Thoracic aorta (tissue), 2 donors: ENCODE results near the gene NFYC. TPM values are rescaled to one million over a fixed set of nuclear protein-coding genes. Genes with fewer than 3 reads are reported as not detected.

Experiments used
- ATAC-seq: fragments of 150-250 bp; one replicate; pipeline ENCODE4 v1.8.0; 2017; ENCODE audit warnings: low read depth; ENCODE audit not compliant: insufficient number of reproducible peaks, low FRiP score
- DNase-seq: peaks from one replicate; pipeline ENCODE4 v3.0.0-alpha.2; 2020; ENCODE audit warnings: low spot score
- H3K27ac ChIP-seq, 2 donors: fragments of 200-600 bp; sonication (generic); 1 replicate in 1 of 2; 2 replicates in 1 of 2; pipeline ENCODE4 v1.5.1; 2016; ENCODE audit warnings: mild to moderate bottlenecking in 2 of 2, moderate library complexity in 2 of 2
- H3K27me3 ChIP-seq: fragments of 200-600 bp; sonication (generic); replicated peaks from 2 replicates; pipeline ENCODE4 v1.6.0; 2016; ENCODE audit warnings: mild to moderate bottlenecking; ENCODE audit not compliant: insufficient read depth
- H3K36me3 ChIP-seq: fragments of 200-600 bp; sonication (generic); one replicate; pipeline ENCODE4 v1.5.1; 2016
- H3K4me1 ChIP-seq, 2 donors: fragments of 200-600 bp; sonication (generic); 1 replicate in 1 of 2; 2 replicates in 1 of 2; pipeline versions ENCODE4 v1.5.1 to v1.6.0; 2016; ENCODE audit warnings: low read depth in 2 of 2, mild to moderate bottlenecking in 1 of 2; ENCODE audit not compliant: control insufficient read depth in 1 of 2
- H3K4me3 ChIP-seq: fragments of 200-600 bp; sonication (generic); 2 replicates; pipeline ENCODE4 v1.5.1; 2016; ENCODE audit warnings: mild to moderate bottlenecking
- H3K9me3 ChIP-seq: fragments of 200-600 bp; sonication (generic); 2 replicates; pipeline ENCODE4 v1.5.1; 2016
- total RNA-seq, 2 donors: library from RNA; depleted of rRNA; stranded (reverse); fragments of >200 nt; gene quantifications; one replicate each; pipeline versions ENCODE4 v1.1.0 to v1.2.3, GENCODE V29; 2016
- TF ChIP-seq, protein P1 (sequence below): fragments of 200-600 bp; sonication (generic); IDR thresholded peaks from one replicate; pipeline ENCODE4 v1.5.1; 2019; ENCODE audit warnings: antibody characterized with exemption

Gene NFYC
- 10 to 100 TPM; 38.9 to 40.6 TPM for total RNA-seq

DNA sequence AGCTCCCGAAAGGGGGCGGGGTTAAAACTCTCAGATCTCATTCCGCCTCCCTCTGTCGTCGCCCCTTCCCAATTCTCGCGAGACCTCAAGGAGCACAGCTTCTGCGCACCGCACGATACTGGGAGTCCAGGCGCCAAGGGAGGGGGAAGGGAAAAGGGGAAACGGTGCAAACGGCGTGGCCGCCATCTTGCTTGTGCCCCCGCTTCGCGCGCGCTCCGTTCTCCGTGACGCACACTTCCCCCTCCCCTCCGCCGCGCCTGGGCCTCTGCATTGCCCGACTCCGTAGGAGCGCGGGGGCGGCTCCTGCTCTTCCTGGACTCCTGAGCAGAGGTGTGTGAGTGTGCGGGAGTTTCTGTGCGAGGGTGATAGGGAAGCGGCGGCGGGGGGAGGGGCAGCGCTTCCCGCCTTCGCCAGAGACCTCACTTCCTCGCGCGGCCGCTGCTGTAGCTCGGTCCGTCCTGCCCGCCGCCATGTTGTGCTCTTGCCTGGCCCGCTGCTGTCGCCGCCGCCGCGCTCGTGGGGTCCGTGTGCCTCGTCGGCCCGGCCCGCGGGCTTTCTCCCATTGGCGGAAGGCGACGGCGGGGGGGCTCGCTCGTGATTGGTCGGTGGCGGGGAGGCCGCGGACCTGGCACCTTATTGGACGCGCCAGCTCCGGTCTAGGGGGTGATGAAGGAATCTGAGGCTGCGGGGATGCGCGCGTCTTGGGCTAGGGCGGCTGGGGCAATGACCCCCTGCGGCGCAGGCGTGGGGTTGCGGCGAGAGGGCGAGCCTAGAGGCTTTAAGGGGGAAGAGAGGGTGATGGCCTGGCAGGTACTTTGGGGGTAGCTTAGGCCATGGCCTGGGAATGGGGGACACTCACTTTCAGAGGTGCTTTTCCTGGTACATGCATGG lies at the start of gene NFYC:
NFYC (plus strand) TSS at position 167 of the 891 bp plus-strand sequence. CDS start 47,140 bp downstream, outside the sequence.
- no peaks in the 10 kb centered on the region for H3K27me3 ChIP-seq
- TF ChIP-seq, protein P1, sequence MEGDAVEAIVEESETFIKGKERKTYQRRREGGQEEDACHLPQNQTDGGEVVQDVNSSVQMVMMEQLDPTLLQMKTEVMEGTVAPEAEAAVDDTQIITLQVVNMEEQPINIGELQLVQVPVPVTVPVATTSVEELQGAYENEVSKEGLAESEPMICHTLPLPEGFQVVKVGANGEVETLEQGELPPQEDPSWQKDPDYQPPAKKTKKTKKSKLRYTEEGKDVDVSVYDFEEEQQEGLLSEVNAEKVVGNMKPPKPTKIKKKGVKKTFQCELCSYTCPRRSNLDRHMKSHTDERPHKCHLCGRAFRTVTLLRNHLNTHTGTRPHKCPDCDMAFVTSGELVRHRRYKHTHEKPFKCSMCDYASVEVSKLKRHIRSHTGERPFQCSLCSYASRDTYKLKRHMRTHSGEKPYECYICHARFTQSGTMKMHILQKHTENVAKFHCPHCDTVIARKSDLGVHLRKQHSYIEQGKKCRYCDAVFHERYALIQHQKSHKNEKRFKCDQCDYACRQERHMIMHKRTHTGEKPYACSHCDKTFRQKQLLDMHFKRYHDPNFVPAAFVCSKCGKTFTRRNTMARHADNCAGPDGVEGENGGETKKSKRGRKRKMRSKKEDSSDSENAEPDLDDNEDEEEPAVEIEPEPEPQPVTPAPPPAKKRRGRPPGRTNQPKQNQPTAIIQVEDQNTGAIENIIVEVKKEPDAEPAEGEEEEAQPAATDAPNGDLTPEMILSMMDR: no peak
- peak within 1 kb of the TSS; percentile 72 for H3K4me3 ChIP-seq
- peak within 1 kb of the TSS; percentile 89 to 99 for H3K27ac ChIP-seq
- no peaks in the 10 kb centered on the region for H3K36me3 ChIP-seq
- ATAC-seq (peak; percentile 93), DNase-seq (peak; percentile 96)
- peaks cover 6 to 21% of the 10 kb centered on the region in 2 donors for H3K4me1 ChIP-seq
- no peaks in the 10 kb centered on the region for H3K9me3 ChIP-seq

DNA sequence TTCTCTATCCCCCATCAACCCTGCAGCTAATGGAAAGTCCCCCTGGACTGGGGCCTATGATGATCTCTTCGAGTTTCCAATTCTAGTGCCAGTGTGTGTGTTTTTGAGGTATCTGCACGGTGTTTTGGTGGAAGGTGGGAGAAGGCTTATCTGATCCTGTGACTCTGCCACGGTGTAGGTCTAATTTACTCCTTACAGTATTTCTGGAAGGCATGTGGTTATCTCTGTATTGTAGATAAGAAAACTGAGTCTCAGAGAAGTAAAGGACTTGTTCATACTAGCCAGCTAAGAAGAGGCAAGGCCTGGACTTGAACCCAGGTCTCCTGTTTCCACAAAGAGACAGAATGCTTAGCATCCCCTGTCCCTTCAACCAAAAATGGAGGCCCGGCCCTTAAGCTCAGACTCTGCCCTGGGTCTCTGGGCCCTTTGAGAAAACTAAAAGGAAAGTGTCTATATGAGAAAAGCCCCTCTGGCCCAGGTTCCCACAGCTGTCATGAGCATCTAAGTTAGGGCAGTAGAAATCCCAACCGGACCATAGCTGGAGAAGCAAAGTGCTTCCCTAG lies 46.3 kb upstream of the NFYC start:
- no peak for DNase-seq
- Histone ChIP-seq H3K4me1 (peaks cover 0 to 3% of the 10 kb centered on the region in 2 donors), H3K27ac (no peak overlapping the region), H3K9me3 (no peaks in the 10 kb centered on the region), H3K36me3 (peaks cover 6% of the 10 kb centered on the region), H3K27me3 (no peaks in the 10 kb centered on the region), H3K4me3 (no peak overlapping the region)
- TF ChIP-seq, protein P1: no peak
- ATAC-seq: no peak

DNA sequence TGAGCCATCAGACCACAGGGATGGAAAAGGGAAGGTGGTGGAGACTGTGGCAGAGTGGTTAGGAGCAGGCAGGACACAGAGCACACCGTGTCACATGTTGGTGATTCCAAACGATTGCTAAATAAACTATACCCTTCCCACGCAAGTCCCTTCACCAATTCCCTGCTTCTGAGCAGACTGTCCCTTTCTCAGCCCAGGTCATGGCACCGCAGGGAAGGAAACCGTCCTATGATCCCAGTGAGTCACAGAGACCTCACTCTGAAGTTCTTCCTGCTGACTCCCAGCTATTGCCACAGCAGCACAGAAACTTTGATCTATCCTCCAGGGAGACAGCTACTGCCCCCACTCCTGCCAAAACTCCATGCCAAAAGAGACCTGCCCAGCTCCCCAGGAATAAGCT lies 45.2 kb upstream of the NFYC start:
- TF ChIP-seq, protein P1: no peak
- ATAC-seq (no peak), DNase-seq (no peak)

DNA sequence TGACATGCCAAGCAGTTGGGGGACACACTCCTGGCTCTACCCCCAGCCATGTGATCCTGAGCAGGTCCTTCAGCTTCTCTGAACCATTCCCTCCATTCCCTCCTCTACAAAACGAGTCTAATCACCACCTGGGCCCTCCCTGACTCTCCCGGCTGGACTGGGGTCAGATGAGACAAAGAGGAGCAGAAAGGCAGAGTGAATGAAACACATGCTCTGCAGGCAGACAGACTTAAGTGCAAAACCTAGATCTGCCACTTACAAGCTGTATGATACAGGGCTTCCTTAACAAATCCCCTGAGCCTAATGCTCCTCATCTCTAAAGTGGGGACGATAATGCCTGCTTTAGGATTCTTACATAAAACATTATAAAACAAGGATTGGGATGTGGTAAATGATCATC lies 43.3 kb upstream of the NFYC start:
- Histone ChIP-seq H3K9me3 (no peaks in the 10 kb centered on the region), H3K27me3 (no peaks in the 10 kb centered on the region), H3K27ac (no peak overlapping the region), H3K36me3 (no peaks in the 10 kb centered on the region), H3K4me3 (no peak overlapping the region), H3K4me1 (peaks cover 0 to 18% of the 10 kb centered on the region in 2 donors)
- TF ChIP-seq, protein P1: no peak
- ATAC-seq (no peak), DNase-seq (no peak)

More for the DNA sequence above, 45.2 kb upstream of the NFYC start:
- H3K4me1 ChIP-seq: peaks cover 0 to 12% of the 10 kb centered on the region in 2 donors
- no peaks in the 10 kb centered on the region for H3K9me3 ChIP-seq
- H3K27ac ChIP-seq: no peak overlapping the region
- no peaks in the 10 kb centered on the region for H3K36me3 ChIP-seq
- no peak overlapping the region for H3K4me3 ChIP-seq
- no peaks in the 10 kb centered on the region for H3K27me3 ChIP-seq

DNA sequence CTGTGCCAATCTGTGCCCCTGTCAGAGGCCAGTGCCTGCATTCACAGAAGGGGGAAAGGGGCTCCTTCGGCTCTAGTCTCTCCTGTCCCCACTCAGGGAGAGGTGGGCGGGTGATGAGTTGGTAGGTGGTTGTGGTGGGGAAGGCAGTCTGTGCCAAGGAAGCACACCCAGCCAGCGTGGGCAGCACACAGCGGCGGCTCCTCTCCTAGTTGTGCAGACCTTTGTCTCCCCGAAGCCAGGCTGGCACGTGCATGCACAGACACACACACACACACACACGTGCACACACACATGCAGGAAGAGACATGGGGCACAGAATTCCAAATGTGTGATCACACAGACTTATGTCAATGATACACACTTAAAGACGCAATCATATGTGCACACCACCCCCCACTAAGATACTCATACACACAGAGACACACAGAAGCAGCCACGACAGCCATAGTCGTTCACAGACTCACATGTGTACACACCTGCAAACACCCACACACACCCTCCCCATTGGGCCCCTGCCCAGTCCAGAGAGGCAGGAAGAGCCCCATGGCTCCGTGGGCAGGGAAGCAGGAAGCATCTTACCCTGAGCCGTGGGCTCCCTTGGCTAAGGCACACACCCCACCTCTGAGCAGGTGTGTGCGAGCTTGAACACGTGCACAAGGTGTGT lies 42.4 kb upstream of the NFYC start:
- Histone ChIP-seq H3K27ac (no peak overlapping the region), H3K4me1 (peaks cover 0 to 18% of the 10 kb centered on the region in 2 donors), H3K36me3 (no peaks in the 10 kb centered on the region), H3K9me3 (no peaks in the 10 kb centered on the region), H3K27me3 (no peaks in the 10 kb centered on the region), H3K4me3 (no peak overlapping the region)
- ATAC-seq: no peak
- DNase-seq: no peak
- TF ChIP-seq, protein P1: no peak
